Activated gamma-delta T cell (primary cell): ENCODE data around the gene RASGRP1.

ENCODE experiments used
- DNase-seq: peaks from one replicate; lab custom pipeline; 2025; lab: John Stamatoyannopoulos, UW

RASGRP1 gene

GRCh38 chr15:38504680-38505467 is 59.7 kb downstream of the RASGRP1 start:
- no peak for DNase-seq

DNA sequence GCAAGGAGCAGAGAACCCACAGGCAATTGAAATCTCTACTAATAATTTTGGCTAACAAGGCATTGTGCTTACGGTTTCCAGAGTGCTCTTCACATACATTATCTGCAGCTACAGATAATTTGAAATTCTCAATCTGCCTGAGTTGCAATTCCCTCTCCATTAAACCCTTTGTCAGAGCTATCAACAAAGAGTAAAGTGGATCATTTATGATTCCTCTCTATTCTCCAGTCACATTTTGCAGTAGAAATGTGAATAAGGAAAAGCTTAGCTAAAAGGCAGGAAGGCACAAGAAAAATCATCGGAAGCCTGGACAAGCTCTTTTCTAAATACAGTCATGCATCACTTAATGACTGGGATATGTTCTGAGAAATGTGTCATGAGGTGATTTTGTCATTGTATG is 61.1 kb downstream of the RASGRP1 start:
- DNase-seq = no peak

GRCh38 chr15:38499651-38500050 is 65.0 kb downstream of the RASGRP1 start:
- no peak for DNase-seq

GRCh38 chr15:38496151-38496550 is 68.5 kb downstream of the RASGRP1 start:
- DNase-seq = no peak

DNA sequence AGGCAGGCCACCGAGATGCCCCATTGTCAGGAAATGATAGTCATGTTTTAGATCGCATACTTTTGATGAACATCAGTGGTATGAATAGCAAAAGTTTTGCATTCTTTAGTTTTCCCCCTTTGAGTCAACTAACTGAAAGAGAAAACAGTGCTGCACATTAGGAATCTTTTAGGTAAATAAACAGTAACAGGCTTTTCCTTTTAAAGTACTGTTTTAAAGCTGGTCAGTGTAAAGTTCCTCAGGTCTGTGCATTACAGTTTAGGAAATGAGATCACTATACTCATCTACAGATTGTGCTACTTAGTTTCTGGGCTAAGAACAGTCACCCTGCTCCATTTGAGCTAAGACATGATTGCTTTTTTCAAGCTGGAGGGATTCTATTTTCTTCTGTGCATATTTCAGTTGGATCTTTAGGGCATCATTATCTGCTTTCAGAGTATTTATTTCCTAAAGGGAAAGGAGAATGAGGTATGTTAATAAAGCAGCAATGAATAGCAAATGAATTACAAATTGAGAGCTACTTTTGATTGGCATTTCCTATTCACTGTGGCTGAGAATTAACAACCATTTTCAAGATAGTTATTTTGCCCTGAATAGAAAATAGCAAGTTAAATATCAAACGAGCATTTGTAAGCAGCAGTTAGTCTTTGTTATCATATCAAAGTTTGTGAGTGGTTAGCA is 74.2 kb downstream of the RASGRP1 start:
- no peak for DNase-seq

GRCh38 chr15:38487378-38487777 is 77.2 kb downstream of the RASGRP1 start:
- DNase-seq = no peak

GRCh38 chr15:38486936-38487335 is 77.7 kb downstream of the RASGRP1 start:
- no peak for DNase-seq

GRCh38 chr15:38482572-38482971 is 82.0 kb downstream of the RASGRP1 start:
- no peak for DNase-seq

- DNase-seq = no peak
Observed at GRCh38 chr15:38481761-38482160, 82.9 kb downstream of the RASGRP1 start.

- no peak for DNase-seq
Observed at GRCh38 chr15:38481113-38481512, 83.5 kb downstream of the RASGRP1 start.

DNA sequence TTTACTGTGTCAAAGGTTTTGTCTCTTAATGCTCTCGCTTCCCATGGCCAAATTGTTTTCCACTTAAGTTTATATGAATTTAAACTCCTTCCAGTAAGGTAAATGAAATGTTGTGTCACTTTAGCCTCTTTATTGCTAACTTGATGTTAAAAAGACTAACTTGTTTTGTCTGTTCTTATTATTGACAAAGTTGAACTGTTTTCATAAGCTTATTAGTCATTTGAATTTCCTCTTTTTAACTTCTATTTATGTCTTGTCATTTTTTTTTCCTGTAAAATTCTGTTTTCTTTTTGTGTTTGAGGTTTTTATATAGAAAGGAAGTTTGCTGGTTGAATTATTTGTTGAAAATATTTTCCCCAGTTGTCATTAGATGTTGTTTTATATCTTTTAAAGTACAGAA is 84.9 kb downstream of the RASGRP1 start:
- DNase-seq = no peak

DNA sequence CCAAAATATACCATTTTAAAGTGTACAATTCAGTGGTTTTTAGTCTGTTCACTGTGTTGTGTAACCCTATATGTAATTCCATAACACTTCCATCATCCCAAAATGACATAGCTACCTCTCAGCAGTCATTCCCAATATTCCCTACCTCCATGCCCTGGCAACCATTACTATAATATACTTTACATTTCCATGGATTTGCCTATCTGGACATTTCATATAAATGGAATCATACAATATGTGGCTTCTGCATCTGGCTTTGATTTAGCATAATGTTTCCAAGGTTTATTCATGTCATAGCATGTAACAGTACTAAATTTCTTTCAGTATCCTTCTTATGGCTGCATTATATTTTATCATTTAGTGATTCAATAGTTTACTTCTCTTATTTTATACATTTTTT is 85.3 kb downstream of the RASGRP1 start:
- no peak for DNase-seq

DNA sequence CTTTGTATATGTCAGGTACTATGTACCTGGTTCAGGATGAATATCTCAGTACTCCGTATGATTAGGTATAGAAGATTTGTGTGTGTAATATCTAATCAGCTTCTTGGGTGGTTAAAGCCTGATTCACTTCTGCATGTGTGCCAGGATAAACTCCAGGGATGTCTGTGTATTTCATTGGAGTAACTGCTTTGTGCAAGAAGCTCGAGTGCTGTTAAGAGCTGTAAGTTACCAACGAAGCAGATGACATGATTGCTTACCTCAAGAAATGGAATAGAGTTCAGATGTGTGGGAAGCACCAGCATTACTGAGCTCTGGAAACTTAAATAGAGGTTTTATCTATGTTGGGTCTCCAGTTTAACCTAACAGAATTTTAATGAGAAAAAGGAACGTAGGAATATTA is 87.0 kb downstream of the RASGRP1 start:
- no peak for DNase-seq

DNA sequence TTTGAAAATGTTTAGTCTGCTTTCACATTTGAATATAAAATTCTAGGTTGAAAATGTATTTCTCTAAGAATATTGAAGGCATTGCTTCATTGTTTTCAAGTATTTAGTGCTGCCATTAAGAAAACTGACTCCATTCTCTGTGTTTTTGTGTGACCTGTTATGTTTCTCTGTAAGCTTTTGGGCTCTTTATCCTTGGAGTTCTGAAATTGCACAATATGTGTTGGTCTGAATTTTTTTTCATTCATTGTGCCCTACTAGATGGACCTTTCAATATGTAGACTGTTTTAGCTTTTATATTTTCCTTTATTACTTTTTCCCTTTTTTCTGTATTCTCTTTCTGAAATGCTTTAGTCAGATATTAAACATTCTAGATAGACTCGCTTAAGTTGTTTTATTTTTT is 88.5 kb downstream of the RASGRP1 start:
- no peak for DNase-seq

GRCh38 chr15:38475361-38475760 is 89.3 kb downstream of the RASGRP1 start:
- no peak for DNase-seq

GRCh38 chr15:38474155-38474757 is 90.4 kb downstream of the RASGRP1 start:
- no peak for DNase-seq

DNA sequence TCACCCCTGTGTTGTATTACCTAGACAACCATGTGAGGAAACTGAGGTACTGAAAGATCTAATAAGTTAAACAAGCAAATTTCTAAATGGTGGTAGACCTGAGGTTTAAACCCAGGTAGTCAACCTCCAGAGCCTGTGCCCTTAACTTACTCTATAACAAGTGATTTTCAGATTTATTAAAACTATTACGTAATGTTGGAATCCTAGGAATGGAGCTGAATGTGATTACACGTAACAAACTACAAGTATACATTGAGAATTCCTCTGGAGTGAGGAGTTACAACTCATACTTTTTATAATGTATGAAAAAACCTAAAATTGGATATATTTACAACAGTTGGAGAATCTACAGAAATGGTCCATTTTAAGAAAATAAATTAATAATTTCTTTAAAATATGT is 92.6 kb downstream of the RASGRP1 start:
- no peak for DNase-seq

GRCh38 chr15:38470816-38471215 is 93.8 kb downstream of the RASGRP1 start:
- no peak for DNase-seq

- no peak for DNase-seq
Observed at GRCh38 chr15:38464675-38465074, 99.9 kb downstream of the RASGRP1 start.

- DNase-seq = no peak
Observed at GRCh38 chr15:38463893-38464292, 100.7 kb downstream of the RASGRP1 start.

GRCh38 chr15:38461066-38461833 is 103.4 kb downstream of the RASGRP1 start:
- no peak for DNase-seq

DNA sequence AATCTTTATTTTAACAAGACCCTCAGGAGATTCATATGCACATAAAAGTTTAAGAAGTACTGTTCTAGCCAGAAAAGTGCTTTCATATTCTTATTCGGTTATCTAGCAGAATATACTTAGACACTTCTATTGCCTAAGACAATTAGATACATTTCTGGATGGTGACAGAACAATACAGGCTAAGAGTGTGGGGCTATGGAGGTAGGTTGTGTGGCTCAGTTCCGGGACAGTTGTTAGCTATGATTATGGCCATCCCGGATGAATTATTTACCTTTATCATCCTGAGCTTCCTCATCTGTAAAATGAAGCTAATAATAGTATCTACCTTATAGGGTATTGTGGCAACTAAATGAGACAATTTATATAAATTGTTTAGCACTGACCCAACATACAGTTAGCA is 104.1 kb downstream of the RASGRP1 start:
- DNase-seq = no peak
